ENCODE data around the gene RNF112.
"Not testable (repeated sequence)": the region's sequence is repeated elsewhere in the genome, so short reads cannot be mapped to it uniquely, and the experiment has no call there.

RNF112 gene

GRCh38 chr17:19456016-19456927 lies 45.2 kb downstream of the RNF112 start:
- DNase-seq: no peak

GRCh38 chr17:19457046-19457445 lies 46.0 kb downstream of the RNF112 start:
- no peak for DNase-seq

- DNase-seq: no peak
These were observed 46.8 kb downstream of the RNF112 start for GRCh38 chr17:19457830-19458271.

- not testable (repeated sequence) for DNase-seq
These were observed 47.4 kb downstream of the RNF112 start for GRCh38 chr17:19458481-19458880.

- DNase-seq: not testable (repeated sequence)
These were observed 48.1 kb downstream of the RNF112 start for GRCh38 chr17:19459018-19459655.

- no peak for DNase-seq
These were observed 49.7 kb downstream of the RNF112 start for GRCh38 chr17:19460700-19461099.

GRCh38 chr17:19461116-19461515 lies 50.1 kb downstream of the RNF112 start:
- DNase-seq: peak; percentile 47

GRCh38 chr17:19461681-19462080 lies 50.6 kb downstream of the RNF112 start:
- no peak for DNase-seq

- DNase-seq: not testable (repeated sequence)
These were observed 51.5 kb downstream of the RNF112 start for GRCh38 chr17:19462456-19463035.

GRCh38 chr17:19464031-19465026 lies 53.3 kb downstream of the RNF112 start:
- DNase-seq: no peak

All from NCI-H526 treated with DMSO at 0.1 percent for 48 hours (cell line).